A549 (cell line): ENCODE results near the gene THBS2. TPM values are rescaled to one million over a fixed set of nuclear protein-coding genes. Genes with fewer than 3 reads are reported as not detected.

Experiments
- ATAC-seq, 2 experiments: fragments of 200-7000 bp in 1 of 2; fragments of >200 bp in 1 of 2; cut with Nextera tagmentation in 1 of 2; cut with Tn5 transposase in 1 of 2; 3 replicates each; pipeline versions ENCODE4 v1.8.0 to v1.9.1; 2018 to 2020; ENCODE audit warnings: mild to moderate bottlenecking in 1 of 2, moderate library complexity in 1 of 2
- CTCF ChIA-PET: fragments of 300-600 bp; sonication (Branson Sonifier 250); formaldehyde crosslinking; extraction: SDS; loops from one replicate; lab custom pipeline; 2021; ENCODE audit warnings: antibody characterized with exemption, inconsistent platforms; lab: Yijun Ruan, JAX
- POLR2A ChIA-PET: fragments of 350-600 bp; formaldehyde crosslinking; extraction: SDS; loops from one replicate; lab custom pipeline; 2021; ENCODE audit warnings: antibody characterized with exemption, inconsistent platforms; lab: Yijun Ruan, JAX
- DNase-seq, 2 experiments: peaks; one replicate each; pipeline versions ENCODE4 v3.0.0 to v3.0.0-alpha.2; 2011 to 2016; ENCODE audit warnings: low read depth in 1 of 2, low spot score in 1 of 2
- FAIRE-seq: peaks from 2 replicates; lab custom pipeline; 2011; peaks lifted over from hg19 to GRCh38; lab: Jason Lieb, UNC
- H3K27ac ChIP-seq, 2 experiments: fragments of >200 bp; sonication (Bioruptor Twin); formaldehyde crosslinking; 3 replicates each; pipeline ENCODE4 v1.5.1; 2016 to 2017
- H3K4me1 ChIP-seq: fragments of >200 bp; sonication (Bioruptor Twin); formaldehyde crosslinking; 3 replicates; pipeline ENCODE4 v1.6.1; 2016
- H3K4me2 ChIP-seq: fragments of >200 bp; sonication (Bioruptor Twin); formaldehyde crosslinking; 3 replicates; pipeline ENCODE4 v1.6.1; 2016
- H3K4me3 ChIP-seq: fragments of >200 bp; sonication (Bioruptor Twin); formaldehyde crosslinking; 3 replicates; pipeline ENCODE4 v1.5.1; 2016
- H3K9me3 ChIP-seq: fragments of >200 bp; sonication (Bioruptor Twin); formaldehyde crosslinking; 3 replicates; pipeline ENCODE4 v1.6.1; 2016
- GATA3 ChIP-seq: IDR thresholded peaks from 2 replicates; pipeline ENCODE4 v1.6.1; 2012; ENCODE audit warnings: borderline replicate concordance
- HOXA7 ChIP-seq: fragments of 250-450 bp; sonication (Bioruptor Pico); IDR thresholded peaks from 2 replicates; pipeline ENCODE4 v1.5.0; 2020; ENCODE audit warnings: mild to moderate bottlenecking, moderate library complexity
- HOXB13 ChIP-seq: fragments of 250-450 bp; sonication (Bioruptor Pico); IDR thresholded peaks from 2 replicates; pipeline ENCODE4 v1.5.0; 2020; ENCODE audit warnings: low read depth, mild to moderate bottlenecking, moderate library complexity
- MAFK ChIP-seq: fragments of 450-650 bp; IDR thresholded peaks from 2 replicates; pipeline ENCODE4 v1.6.1; 2014; ENCODE audit not compliant: partially characterized antibody
- MAZ ChIP-seq: fragments of 150-350 bp; IDR thresholded peaks from 2 replicates; pipeline ENCODE4 v1.6.1; 2014; ENCODE audit warnings: antibody characterized with exemption, low read depth, low read length, borderline replicate concordance
- NPAS2 ChIP-seq: fragments of 250-450 bp; sonication (Bioruptor Pico); IDR thresholded peaks from 2 replicates; pipeline ENCODE4 v1.8.0; 2022; ENCODE audit warnings: mild to moderate bottlenecking, moderate library complexity, borderline replicate concordance
- NR3C1 ChIP-seq: fragments of >200 bp; sonication (Bioruptor Twin); formaldehyde crosslinking; IDR thresholded peaks from 3 replicates; pipeline ENCODE4 v1.6.1; 2017
- PHF8 ChIP-seq: fragments of 200-600 bp; sonication (generic); IDR thresholded peaks from 2 replicates; pipeline ENCODE4 v1.6.1; 2016; ENCODE audit warnings: low read depth, mild to moderate bottlenecking, antibody characterized with exemption, moderate library complexity, borderline replicate concordance
- POLR2A ChIP-seq: IDR thresholded peaks from 2 replicates; pipeline ENCODE4 v1.6.1; 2012; ENCODE audit warnings: mild to moderate bottlenecking, low read length
- POLR2AphosphoS2 ChIP-seq: conservative IDR thresholded peaks from 2 replicates; pipeline ENCODE4 v1.6.1; 2012; ENCODE audit warnings: low read length, improper control_type of control experiment, inconsistent platforms
- RAD21 ChIP-seq, 2 experiments: fragments of >200 bp in 1 of 2; sonication (Bioruptor Twin) in 1 of 2; formaldehyde crosslinking in 1 of 2; IDR thresholded peaks in 1 of 2; conservative IDR thresholded peaks in 1 of 2; 2 replicates in 1 of 2; 3 replicates in 1 of 2; pipeline ENCODE4 v1.6.1; 2012 to 2018; ENCODE audit warnings: inconsistent platforms in 1 of 2
- RNF2 ChIP-seq: fragments of 200-600 bp; sonication (generic); IDR thresholded peaks from 2 replicates; pipeline ENCODE4 v1.6.1; 2016; ENCODE audit warnings: low read depth, mild to moderate bottlenecking, antibody characterized with exemption, moderate library complexity, borderline replicate concordance
- SMC3 ChIP-seq: fragments of >200 bp; sonication (Bioruptor Twin); formaldehyde crosslinking; IDR thresholded peaks from 3 replicates; pipeline ENCODE4 v1.6.1; 2018; ENCODE audit warnings: inconsistent platforms
- ZFP36 ChIP-seq: fragments of 450-650 bp; IDR thresholded peaks from 2 replicates; pipeline ENCODE4 v1.6.1; 2014; ENCODE audit warnings: borderline replicate concordance; ENCODE audit not compliant: partially characterized antibody
- WGBS: methylation state at CpG from one replicate; pipeline ENCODE4 v1.1.6; 2017; ENCODE audit errors: missing lambda C conversion rate; 5-methylcytosine and 5-hydroxymethylcytosine counted together
- polyA plus RNA-seq, 4 experiments: library from polyadenylated mRNA; depleted of rRNA in 3 of 4; stranded (reverse); fragments of >200 nt; fragmentation: RNase III in 1 of 4; extraction: RNeasy Plus Mini Kit Qiagen cat#74134 plus additional on column Dnase treatment in 1 of 4; gene quantifications; 2 replicates in 3 of 4; 3 replicates in 1 of 4; pipeline ENCODE4 v1.2.3, GENCODE V29; 2011 to 2017
- TF ChIP-seq, protein P1 (sequence below): fragments of 200-600 bp; sonication (generic); IDR thresholded peaks from 2 replicates; pipeline ENCODE4 v1.6.1; 2016; ENCODE audit warnings: antibody characterized with exemption, mild to moderate bottlenecking, moderate library complexity
- TF ChIP-seq, protein P2 (sequence below): IDR thresholded peaks from 2 replicates; pipeline ENCODE4 v1.6.1; 2012; ENCODE audit warnings: low read depth, borderline replicate concordance
- TF ChIP-seq, protein P3 (sequence below): fragments of 250-450 bp; sonication (Bioruptor Pico); IDR thresholded peaks from 2 replicates; pipeline ENCODE4 v1.5.0; 2021; ENCODE audit warnings: mild to moderate bottlenecking, moderate library complexity, borderline replicate concordance
- TF ChIP-seq, protein P4 (sequence below): fragments of >200 bp; sonication (Bioruptor Twin); formaldehyde crosslinking; IDR thresholded peaks from 2 replicates; pipeline ENCODE4 v1.6.1; 2016

The THBS2 gene
- polyA plus RNA-seq, 2 of the 4 experiments (the other 2 are of a cell fraction) = 0.01 to 0.06 TPM

DNA sequence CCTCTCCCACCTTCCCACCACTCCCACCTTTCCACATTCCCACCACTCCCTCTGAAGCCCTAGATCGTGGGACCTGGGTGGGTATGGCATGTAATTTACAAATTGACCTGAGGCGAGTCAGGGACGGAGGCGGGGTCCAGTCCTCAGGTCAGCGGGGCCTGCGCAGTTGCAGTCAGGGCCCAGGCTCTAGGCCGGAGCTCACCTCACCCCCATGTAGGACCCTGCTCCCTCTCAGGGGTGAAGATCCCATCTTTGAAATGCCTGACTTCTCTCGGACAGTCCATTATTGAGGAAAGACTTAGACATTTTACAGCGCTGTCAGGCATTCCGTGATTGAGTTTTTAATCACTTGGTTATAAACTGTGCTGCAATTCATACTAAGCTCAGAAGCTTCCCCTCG lies 10.5 kb downstream of the THBS2 start:
- TF ChIP-seq NR3C1 (no peak), POLR2AphosphoS2 (no peak), MAZ (no peak), MAFK (no peak), RNF2 (no peak), ZFP36 (no peak), POLR2A (no peak), RAD21 (conservative IDR thresholded peaks at IDR 0.05 in 1 of 2, IDR thresholded peaks at IDR 0.05 in 1 of 2) (no peak)
- TF ChIP-seq, protein P1, sequence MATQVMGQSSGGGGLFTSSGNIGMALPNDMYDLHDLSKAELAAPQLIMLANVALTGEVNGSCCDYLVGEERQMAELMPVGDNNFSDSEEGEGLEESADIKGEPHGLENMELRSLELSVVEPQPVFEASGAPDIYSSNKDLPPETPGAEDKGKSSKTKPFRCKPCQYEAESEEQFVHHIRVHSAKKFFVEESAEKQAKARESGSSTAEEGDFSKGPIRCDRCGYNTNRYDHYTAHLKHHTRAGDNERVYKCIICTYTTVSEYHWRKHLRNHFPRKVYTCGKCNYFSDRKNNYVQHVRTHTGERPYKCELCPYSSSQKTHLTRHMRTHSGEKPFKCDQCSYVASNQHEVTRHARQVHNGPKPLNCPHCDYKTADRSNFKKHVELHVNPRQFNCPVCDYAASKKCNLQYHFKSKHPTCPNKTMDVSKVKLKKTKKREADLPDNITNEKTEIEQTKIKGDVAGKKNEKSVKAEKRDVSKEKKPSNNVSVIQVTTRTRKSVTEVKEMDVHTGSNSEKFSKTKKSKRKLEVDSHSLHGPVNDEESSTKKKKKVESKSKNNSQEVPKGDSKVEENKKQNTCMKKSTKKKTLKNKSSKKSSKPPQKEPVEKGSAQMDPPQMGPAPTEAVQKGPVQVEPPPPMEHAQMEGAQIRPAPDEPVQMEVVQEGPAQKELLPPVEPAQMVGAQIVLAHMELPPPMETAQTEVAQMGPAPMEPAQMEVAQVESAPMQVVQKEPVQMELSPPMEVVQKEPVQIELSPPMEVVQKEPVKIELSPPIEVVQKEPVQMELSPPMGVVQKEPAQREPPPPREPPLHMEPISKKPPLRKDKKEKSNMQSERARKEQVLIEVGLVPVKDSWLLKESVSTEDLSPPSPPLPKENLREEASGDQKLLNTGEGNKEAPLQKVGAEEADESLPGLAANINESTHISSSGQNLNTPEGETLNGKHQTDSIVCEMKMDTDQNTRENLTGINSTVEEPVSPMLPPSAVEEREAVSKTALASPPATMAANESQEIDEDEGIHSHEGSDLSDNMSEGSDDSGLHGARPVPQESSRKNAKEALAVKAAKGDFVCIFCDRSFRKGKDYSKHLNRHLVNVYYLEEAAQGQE = no peak
- 76% methylated on average over 11 of the region's 11 CpGs for WGBS
- Histone ChIP-seq H3K27ac (no peak overlapping the region), H3K4me1 (no peaks in the 10 kb centered on the region), H3K4me2 (no peak overlapping the region), H3K4me3 (no peak overlapping the region), H3K9me3 (no peaks in the 10 kb centered on the region)
- ChIA-PET POLR2A (no interaction called here), CTCF (interaction anchor here (0.6 kb wide), 1 partner anchor 30 kb away, joined by 3 read pairs; no protein-coding TSS in a partner anchor)
- ATAC-seq (no peak), DNase-seq (no peak), FAIRE-seq (no peak)

DNA sequence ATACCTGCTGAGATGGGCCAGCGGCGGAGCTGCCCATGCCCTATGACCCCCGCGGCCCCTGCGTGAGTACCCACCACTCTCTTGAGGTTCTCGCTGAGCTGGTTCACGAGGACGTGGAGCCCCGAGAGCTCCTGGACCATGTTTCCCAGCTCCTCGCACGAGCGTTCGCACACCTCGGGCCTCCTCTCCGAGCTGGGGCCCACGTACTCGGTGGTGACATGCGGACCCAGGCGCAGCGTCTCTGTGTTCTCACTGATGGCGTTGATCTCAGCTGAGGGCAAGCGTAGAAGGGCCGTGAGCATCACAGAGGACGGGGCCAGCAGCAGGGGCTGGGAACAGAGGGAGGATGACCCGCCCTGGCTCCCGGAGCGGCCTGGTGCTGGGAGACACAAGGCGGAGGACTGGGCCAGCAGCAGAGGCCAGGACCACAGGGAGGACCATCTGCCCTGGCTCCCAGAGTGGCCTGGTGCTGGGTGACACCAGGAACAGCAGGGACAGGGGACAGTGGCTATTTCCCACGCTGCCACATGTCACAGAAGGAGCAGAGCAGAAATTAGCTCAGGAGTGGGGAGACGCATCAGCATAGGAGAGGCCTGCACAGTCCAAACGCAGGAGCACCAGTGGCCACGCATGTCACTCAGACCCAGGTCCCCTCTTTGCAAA lies 11.8 kb downstream of the THBS2 start:
- CTCF ChIA-PET = no interaction called here
- Histone ChIP-seq H3K9me3 (no peaks in the 10 kb centered on the region), H3K4me3 (no peak overlapping the region), H3K27ac (no peak overlapping the region), H3K4me1 (no peaks in the 10 kb centered on the region), H3K4me2 (no peak overlapping the region)
- FAIRE-seq = no peak
- no peak for DNase-seq
- 88% methylated on average over 24 of the region's 32 CpGs for WGBS
- TF ChIP-seq GATA3 (no peak), NPAS2 (CRISPR knock-in tag) (no peak), MAFK (no peak), HOXA7 (no peak), PHF8 (no peak)
- no peak for ATAC-seq
- POLR2A ChIA-PET = no interaction called here

DNA sequence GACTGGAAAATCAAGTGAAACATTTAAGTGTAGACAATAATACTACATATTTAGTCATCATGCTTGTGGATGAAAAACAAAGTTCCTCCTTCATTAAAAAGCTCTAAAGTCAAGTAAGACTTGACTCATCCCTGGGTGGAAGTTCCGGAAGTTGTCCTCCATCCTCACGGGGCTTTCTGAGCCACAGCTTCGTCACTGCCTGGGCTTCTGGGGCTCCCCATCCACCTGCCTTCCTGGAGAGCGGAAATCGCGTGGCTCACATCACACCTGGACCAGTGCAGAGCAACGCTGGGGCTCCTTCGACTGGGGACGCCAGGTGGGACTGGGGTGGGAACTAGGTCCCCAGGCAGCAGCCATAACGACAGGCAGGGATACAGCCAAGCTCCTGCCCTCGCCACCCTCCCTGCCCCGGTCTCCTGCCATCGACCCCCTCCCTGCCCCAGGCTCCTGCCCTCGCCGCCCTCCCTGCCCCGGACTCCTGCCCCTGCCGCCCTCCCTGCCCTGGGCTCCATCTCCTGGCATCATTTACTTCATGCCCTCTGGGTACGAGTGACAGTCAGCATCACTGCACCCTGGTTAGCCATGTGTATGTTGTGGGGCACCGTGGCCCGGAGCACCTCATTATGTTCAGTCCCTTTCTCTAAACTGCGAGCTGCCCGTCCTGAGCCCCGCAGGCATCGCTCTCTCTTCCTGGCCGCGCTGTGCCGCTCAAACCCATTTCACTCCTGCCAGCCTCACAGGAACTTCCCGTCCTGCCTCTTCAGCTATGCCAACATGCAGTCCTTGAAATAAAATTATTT lies 12.9 kb downstream of the THBS2 start:
- WGBS = 75% methylated on average over 18 of the region's 28 CpGs
- no peak overlapping the region for H3K4me2 ChIP-seq
- DNase-seq = no peak
- TF ChIP-seq, protein P2, sequence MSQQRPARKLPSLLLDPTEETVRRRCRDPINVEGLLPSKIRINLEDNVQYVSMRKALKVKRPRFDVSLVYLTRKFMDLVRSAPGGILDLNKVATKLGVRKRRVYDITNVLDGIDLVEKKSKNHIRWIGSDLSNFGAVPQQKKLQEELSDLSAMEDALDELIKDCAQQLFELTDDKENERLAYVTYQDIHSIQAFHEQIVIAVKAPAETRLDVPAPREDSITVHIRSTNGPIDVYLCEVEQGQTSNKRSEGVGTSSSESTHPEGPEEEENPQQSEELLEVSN = no peak
- TF ChIP-seq, protein P3, sequence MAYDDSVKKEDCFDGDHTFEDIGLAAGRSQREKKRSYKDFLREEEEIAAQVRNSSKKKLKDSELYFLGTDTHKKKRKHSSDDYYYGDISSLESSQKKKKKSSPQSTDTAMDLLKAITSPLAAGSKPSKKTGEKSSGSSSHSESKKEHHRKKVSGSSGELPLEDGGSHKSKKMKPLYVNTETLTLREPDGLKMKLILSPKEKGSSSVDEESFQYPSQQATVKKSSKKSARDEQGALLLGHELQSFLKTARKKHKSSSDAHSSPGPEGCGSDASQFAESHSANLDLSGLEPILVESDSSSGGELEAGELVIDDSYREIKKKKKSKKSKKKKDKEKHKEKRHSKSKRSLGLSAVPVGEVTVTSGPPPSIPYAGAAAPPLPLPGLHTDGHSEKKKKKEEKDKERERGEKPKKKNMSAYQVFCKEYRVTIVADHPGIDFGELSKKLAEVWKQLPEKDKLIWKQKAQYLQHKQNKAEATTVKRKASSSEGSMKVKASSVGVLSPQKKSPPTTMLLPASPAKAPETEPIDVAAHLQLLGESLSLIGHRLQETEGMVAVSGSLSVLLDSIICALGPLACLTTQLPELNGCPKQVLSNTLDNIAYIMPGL = no peak
- TF ChIP-seq, protein P4, sequence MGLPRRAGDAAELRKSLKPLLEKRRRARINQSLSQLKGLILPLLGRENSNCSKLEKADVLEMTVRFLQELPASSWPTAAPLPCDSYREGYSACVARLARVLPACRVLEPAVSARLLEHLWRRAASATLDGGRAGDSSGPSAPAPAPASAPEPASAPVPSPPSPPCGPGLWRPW = no peak
- no peak for TF ChIP-seq POLR2A
- no peak for TF ChIP-seq PHF8
- no peak for TF ChIP-seq HOXB13 (CRISPR knock-in tag)
- TF ChIP-seq, protein P1 = no peak
- no peak for TF ChIP-seq SMC3
- TF ChIP-seq HOXA7 = no peak

More for the DNA sequence above, 12.9 kb downstream of the THBS2 start:
- Histone ChIP-seq H3K4me1 (no peaks in the 10 kb centered on the region), H3K27ac (0 out of 6 replicates have a peak overlapping the region, but pooled peaks of 1 of the 2 experiments have one; percentile 28), H3K4me3 (no peak overlapping the region), H3K9me3 (no peaks in the 10 kb centered on the region)
- ChIA-PET POLR2A (no interaction called here), CTCF (no interaction called here)
- no peak for ATAC-seq
- FAIRE-seq = no peak
